Measurements from ENCODE around the gene PDE7B.

GRCh38 chr6:135813401-135813800, 38.1 kb upstream of the PDE7B start:
- TF ChIP-seq CTCF (CRISPR knock-in tag; IDR thresholded peaks at IDR 0.05) = no peak
- TF ChIP-seq BCLAF1 (IDR thresholded peaks at IDR 0.05) = no peak
- no peak for TF ChIP-seq ZBTB2 (CRISPR knock-in tag; IDR thresholded peaks at IDR 0.05; ENCODE audit: low read depth)
- TF ChIP-seq MAZ (IDR thresholded peaks at IDR 0.05; ENCODE audit: borderline replicate concordance, low read depth, low read length) = no peak
- no peak for TF ChIP-seq MAZ (CRISPR knock-in tag; IDR thresholded peaks at IDR 0.05; ENCODE audit: low read depth)
- TF ChIP-seq POLR2A (IDR thresholded peaks at IDR 0.05; ENCODE audit: insufficient read depth in 1 of 2, low read depth in 2 of 2, low read length in 2 of 2) = no peak
- no peak for TF ChIP-seq E2F5 (CRISPR knock-in tag; conservative IDR thresholded peaks at IDR 0.05)
- no peak for TF ChIP-seq PAWR (CRISPR knock-in tag; IDR thresholded peaks at IDR 0.05; ENCODE audit: borderline replicate concordance)
- TF ChIP-seq RFX5 (IDR thresholded peaks at IDR 0.05; ENCODE audit: low read depth, low read length) = no peak
- no peak for TF ChIP-seq ZIK1 (CRISPR knock-in tag; IDR thresholded peaks at IDR 0.05; ENCODE audit: borderline replicate concordance, low read depth)
- no peak for TF ChIP-seq DPF2 (CRISPR knock-in tag; IDR thresholded peaks at IDR 0.05; ENCODE audit: borderline replicate concordance, low read depth)
- TF ChIP-seq MBD4 (IDR thresholded peaks at IDR 0.05; ENCODE audit: borderline replicate concordance, low read length) = no peak
